ENCODE data around the gene MMEL1. TPM values are rescaled to one million over a fixed set of nuclear protein-coding genes. Genes with fewer than 3 reads are reported as not detected.

The MMEL1 gene
- total and polyA plus RNA-seq, 2 experiments from 2014 or later: 0.57 to 0.90 TPM

- Mint-ChIP-seq H3K4me1 (no peaks in the 10 kb centered on the region), H3K4me3 (no peak overlapping the region), H3K27ac (no peak overlapping the region), H3K27me3 (ENCODE audit: insufficient read depth, low read depth, poor library complexity) (peaks cover 4% of the 10 kb centered on the region), H3K9me3 (no peaks in the 10 kb centered on the region), H3K36me3 (ENCODE audit: low read depth) (no peaks in the 10 kb centered on the region)
- DNase-seq (ENCODE audit: low spot score): no peak
- no peaks in the 10 kb centered on the region; the same call in 1 of the 2 replicates for H3K4me1 ChIP-seq (ENCODE audit: insufficient read depth)
- H3K9me2 ChIP-seq (ENCODE audit: insufficient read depth): no peaks in the 10 kb centered on the region
- H3K79me2 ChIP-seq (replicated peaks; ENCODE audit: insufficient read depth): no peaks in the 10 kb centered on the region
- no peak for ATAC-seq
- no peaks in the 10 kb centered on the region for H3F3A ChIP-seq (replicated peaks; ENCODE audit: low read depth)
- TF ChIP-seq STAT1 (IDR thresholded peaks at IDR 0.05; ENCODE audit: unreplicated experiment) (no peak), NANOG (IDR thresholded peaks at IDR 0.05; ENCODE audit: borderline replicate concordance) (no peak), EZH2phosphoT487 (IDR thresholded peaks at IDR 0.05; ENCODE audit: unreplicated experiment) (no peak), CREB1 (CRISPR knock-in tag; IDR thresholded peaks at IDR 0.05; ENCODE audit: low read depth) (no peak), ZNF331 (CRISPR knock-in tag; IDR thresholded peaks at IDR 0.05; ENCODE audit: low read depth) (no peak), ZNF114 (CRISPR knock-in tag; IDR thresholded peaks at IDR 0.05) (no peak), ZNF462 (CRISPR knock-in tag; IDR thresholded peaks at IDR 0.05) (no peak), POLR2AphosphoS5 (IDR thresholded peaks at IDR 0.05; ENCODE audit: low read depth) (no peak), EZH2 (IDR thresholded peaks at IDR 0.05; ENCODE audit: low read depth, unreplicated experiment) (no peak), CTCF (conservative IDR thresholded peaks at IDR 0.05; ENCODE audit: low read depth in 2 of 2) (no peak), JUNB (IDR thresholded peaks at IDR 0.05; ENCODE audit: unreplicated experiment) (no peak)
- TF ChIP-seq, protein P1, sequence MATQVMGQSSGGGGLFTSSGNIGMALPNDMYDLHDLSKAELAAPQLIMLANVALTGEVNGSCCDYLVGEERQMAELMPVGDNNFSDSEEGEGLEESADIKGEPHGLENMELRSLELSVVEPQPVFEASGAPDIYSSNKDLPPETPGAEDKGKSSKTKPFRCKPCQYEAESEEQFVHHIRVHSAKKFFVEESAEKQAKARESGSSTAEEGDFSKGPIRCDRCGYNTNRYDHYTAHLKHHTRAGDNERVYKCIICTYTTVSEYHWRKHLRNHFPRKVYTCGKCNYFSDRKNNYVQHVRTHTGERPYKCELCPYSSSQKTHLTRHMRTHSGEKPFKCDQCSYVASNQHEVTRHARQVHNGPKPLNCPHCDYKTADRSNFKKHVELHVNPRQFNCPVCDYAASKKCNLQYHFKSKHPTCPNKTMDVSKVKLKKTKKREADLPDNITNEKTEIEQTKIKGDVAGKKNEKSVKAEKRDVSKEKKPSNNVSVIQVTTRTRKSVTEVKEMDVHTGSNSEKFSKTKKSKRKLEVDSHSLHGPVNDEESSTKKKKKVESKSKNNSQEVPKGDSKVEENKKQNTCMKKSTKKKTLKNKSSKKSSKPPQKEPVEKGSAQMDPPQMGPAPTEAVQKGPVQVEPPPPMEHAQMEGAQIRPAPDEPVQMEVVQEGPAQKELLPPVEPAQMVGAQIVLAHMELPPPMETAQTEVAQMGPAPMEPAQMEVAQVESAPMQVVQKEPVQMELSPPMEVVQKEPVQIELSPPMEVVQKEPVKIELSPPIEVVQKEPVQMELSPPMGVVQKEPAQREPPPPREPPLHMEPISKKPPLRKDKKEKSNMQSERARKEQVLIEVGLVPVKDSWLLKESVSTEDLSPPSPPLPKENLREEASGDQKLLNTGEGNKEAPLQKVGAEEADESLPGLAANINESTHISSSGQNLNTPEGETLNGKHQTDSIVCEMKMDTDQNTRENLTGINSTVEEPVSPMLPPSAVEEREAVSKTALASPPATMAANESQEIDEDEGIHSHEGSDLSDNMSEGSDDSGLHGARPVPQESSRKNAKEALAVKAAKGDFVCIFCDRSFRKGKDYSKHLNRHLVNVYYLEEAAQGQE (IDR thresholded peaks at IDR 0.05; ENCODE audit: unreplicated experiment): no peak
- TF ChIP-seq, protein P2, sequence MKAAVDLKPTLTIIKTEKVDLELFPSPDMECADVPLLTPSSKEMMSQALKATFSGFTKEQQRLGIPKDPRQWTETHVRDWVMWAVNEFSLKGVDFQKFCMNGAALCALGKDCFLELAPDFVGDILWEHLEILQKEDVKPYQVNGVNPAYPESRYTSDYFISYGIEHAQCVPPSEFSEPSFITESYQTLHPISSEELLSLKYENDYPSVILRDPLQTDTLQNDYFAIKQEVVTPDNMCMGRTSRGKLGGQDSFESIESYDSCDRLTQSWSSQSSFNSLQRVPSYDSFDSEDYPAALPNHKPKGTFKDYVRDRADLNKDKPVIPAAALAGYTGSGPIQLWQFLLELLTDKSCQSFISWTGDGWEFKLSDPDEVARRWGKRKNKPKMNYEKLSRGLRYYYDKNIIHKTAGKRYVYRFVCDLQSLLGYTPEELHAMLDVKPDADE (IDR thresholded peaks at IDR 0.05): no peak
- no peak overlapping the region for H3K4me2 ChIP-seq
- no peak overlapping the region for H3K4me3 ChIP-seq
- no peaks in the 10 kb centered on the region for H4K20me1 ChIP-seq (replicated peaks; ENCODE audit: insufficient read depth)
- no peaks in the 10 kb centered on the region for H3K27me3 ChIP-seq (ENCODE audit: insufficient read depth)
- H3K27ac ChIP-seq (ENCODE audit: low read depth): no peak overlapping the region
- H3K36me3 ChIP-seq (ENCODE audit: insufficient read depth): no peaks in the 10 kb centered on the region
- H2AFZ ChIP-seq: no peak overlapping the region
Measured at GRCh38 chr1:2606396-2606880, 26.4 kb downstream of the MMEL1 start.

Data from GM23338 (cell line).